ENCODE data around the gene RSL1D1. TPM values are rescaled to one million over a fixed set of nuclear protein-coding genes. Genes with fewer than 3 reads are reported as not detected.
"Not testable (repeated sequence)": the region's sequence is repeated elsewhere in the genome, so short reads cannot be mapped to it uniquely, and the experiment has no call there.

Gene RSL1D1
- polyA plus RNA-seq, 1 experiment, result 169 TPM

GRCh38 chr16:11794447-11794846 is 56.9 kb downstream of the RSL1D1 start:
- TF ChIP-seq CTCF (IDR thresholded peaks at IDR 0.05; ENCODE audit: low read depth, low read length), result no peak
- Histone ChIP-seq H3K27ac (ENCODE audit: low read depth, low read length) (no peak overlapping the region), H3K27me3 (ENCODE audit: control insufficient read depth, insufficient read depth, low read length) (no peaks in the 10 kb centered on the region), H3K4me3 (ENCODE audit: low read depth, low read length) (no peak overlapping the region), H3K9me3 (ENCODE audit: control insufficient read depth, insufficient read depth, low read length) (no peaks in the 10 kb centered on the region)
- no peak for DNase-seq (ENCODE audit: low read depth, low spot score)
- POLR2A ChIA-PET, result interaction anchor here (1.1 kb wide), 1 partner anchor 10 kb away, joined by 6 read pairs; no protein-coding TSS in a partner anchor
- CTCF ChIA-PET, result no interaction called here

- ChIA-PET CTCF (no interaction called here), POLR2A (no interaction called here)
- Histone ChIP-seq H3K27me3 (ENCODE audit: control insufficient read depth, insufficient read depth, low read length) (no peaks in the 10 kb centered on the region), H3K9me3 (ENCODE audit: control insufficient read depth, insufficient read depth, low read length) (no peaks in the 10 kb centered on the region), H3K4me3 (ENCODE audit: low read depth, low read length) (no peak overlapping the region), H3K27ac (ENCODE audit: low read depth, low read length) (no peak overlapping the region)
- DNase-seq (ENCODE audit: low read depth, low spot score), result no peak
- no peak for TF ChIP-seq CTCF (IDR thresholded peaks at IDR 0.05; ENCODE audit: low read depth, low read length)
Observed at GRCh38 chr16:11793840-11794239, 57.5 kb downstream of the RSL1D1 start.

- ChIA-PET CTCF (no interaction called here), POLR2A (no interaction called here)
- Histone ChIP-seq H3K4me3 (ENCODE audit: low read depth, low read length) (no peak overlapping the region), H3K27ac (ENCODE audit: low read depth, low read length) (no peak overlapping the region), H3K9me3 (ENCODE audit: control insufficient read depth, insufficient read depth, low read length) (no peaks in the 10 kb centered on the region), H3K27me3 (ENCODE audit: control insufficient read depth, insufficient read depth, low read length) (no peaks in the 10 kb centered on the region)
- no peak for DNase-seq (ENCODE audit: low read depth, low spot score)
- no peak for TF ChIP-seq CTCF (IDR thresholded peaks at IDR 0.05; ENCODE audit: low read depth, low read length)
Observed at GRCh38 chr16:11792410-11793241, 58.7 kb downstream of the RSL1D1 start.

- Histone ChIP-seq H3K27ac (ENCODE audit: low read depth, low read length) (no peak overlapping the region), H3K4me3 (ENCODE audit: low read depth, low read length) (no peak overlapping the region), H3K9me3 (ENCODE audit: control insufficient read depth, insufficient read depth, low read length) (no peaks in the 10 kb centered on the region), H3K27me3 (ENCODE audit: control insufficient read depth, insufficient read depth, low read length) (no peaks in the 10 kb centered on the region)
- ChIA-PET POLR2A (interaction anchor here (1.1 kb wide), 1 partner anchor 395 kb away, joined by 3 read pairs; no protein-coding TSS in a partner anchor), CTCF (interaction anchor here (0.5 kb wide), 1 partner anchor 261 kb away, joined by 3 read pairs; no protein-coding TSS in a partner anchor)
- TF ChIP-seq CTCF (IDR thresholded peaks at IDR 0.05; ENCODE audit: low read depth, low read length), result no peak
- no peak for DNase-seq (ENCODE audit: low read depth, low spot score)
Observed at GRCh38 chr16:11791144-11791828, 60.1 kb downstream of the RSL1D1 start.

- Histone ChIP-seq H3K9me3 (ENCODE audit: control insufficient read depth, insufficient read depth, low read length) (no peaks in the 10 kb centered on the region), H3K27me3 (ENCODE audit: control insufficient read depth, insufficient read depth, low read length) (no peaks in the 10 kb centered on the region), H3K4me3 (ENCODE audit: low read depth, low read length) (no peak overlapping the region), H3K27ac (ENCODE audit: low read depth, low read length) (no peak overlapping the region)
- ChIA-PET CTCF (no interaction called here), POLR2A (no interaction called here)
- DNase-seq (ENCODE audit: low read depth, low spot score), result no peak
- TF ChIP-seq CTCF (IDR thresholded peaks at IDR 0.05; ENCODE audit: low read depth, low read length), result no peak
Observed at GRCh38 chr16:11788914-11789313, 62.4 kb downstream of the RSL1D1 start.

GRCh38 chr16:11784980-11785599 is 66.3 kb downstream of the RSL1D1 start:
- H3K4me3 ChIP-seq (ENCODE audit: low read depth, low read length); DNase-seq (ENCODE audit: low read depth, low spot score); H3K27me3 ChIP-seq (ENCODE audit: control insufficient read depth, insufficient read depth, low read length); H3K9me3 ChIP-seq (ENCODE audit: control insufficient read depth, insufficient read depth, low read length); H3K27ac ChIP-seq (ENCODE audit: low read depth, low read length); POLR2A ChIA-PET: not testable (repeated sequence)
- CTCF ChIA-PET, result interaction anchor here (0.7 to 3.4 kb wide), 2 partner anchors 12 to 283 kb away, joined by 3 to 18 read pairs; partner anchors contain the start of gene ZC3H7A

- not testable (repeated sequence) for H3K27ac ChIP-seq (ENCODE audit: low read depth, low read length); DNase-seq (ENCODE audit: low read depth, low spot score); H3K27me3 ChIP-seq (ENCODE audit: control insufficient read depth, insufficient read depth, low read length); H3K9me3 ChIP-seq (ENCODE audit: control insufficient read depth, insufficient read depth, low read length); H3K4me3 ChIP-seq (ENCODE audit: low read depth, low read length)
- ChIA-PET POLR2A (interaction anchor here (0.9 kb wide), 1 partner anchor 10 kb away, joined by 6 read pairs; no protein-coding TSS in a partner anchor), CTCF (interaction anchor here (0.9 to 3.4 kb wide), 2 partner anchors 13 kb away, joined by 5 to 18 read pairs; partner anchors contain the start of gene ZC3H7A)
Observed at GRCh38 chr16:11784381-11784780, 67.0 kb downstream of the RSL1D1 start.
